Thyroid gland (tissue), 4 donors: ENCODE results near the gene NECAB2. TPM values are rescaled to one million over a fixed set of nuclear protein-coding genes. Genes with fewer than 3 reads are reported as not detected.

ENCODE experiments used
- DNase-seq, 2 donors: peaks; one replicate each; pipeline ENCODE4 v3.0.0-alpha.2; 2019
- H3K27ac ChIP-seq, 3 donors: fragments of 200-600 bp; sonication (generic); 1 replicate in 2 of 3; 2 replicates in 1 of 3; pipeline ENCODE4 v1.5.1; 2016 to 2019; ENCODE audit warnings: mild to moderate bottlenecking in 1 of 3, moderate library complexity in 1 of 3
- H3K27me3 ChIP-seq: fragments of 200-600 bp; sonication (generic); one replicate; pipeline ENCODE4 v1.5.1; 2019
- H3K36me3 ChIP-seq, 2 donors: fragments of 200-600 bp; sonication (generic); one replicate each; pipeline ENCODE4 v1.5.1; 2016 to 2019
- H3K4me1 ChIP-seq, 2 donors: fragments of 200-600 bp; sonication (generic); one replicate each; pipeline ENCODE4 v1.5.1; 2017 to 2019
- H3K4me3 ChIP-seq, 3 donors: fragments of 200-600 bp; sonication (generic); replicated peaks in 1 of 3; 1 replicate in 2 of 3; 2 replicates in 1 of 3; pipeline ENCODE4 v1.5.1; 2016; ENCODE audit warnings: mild to moderate bottlenecking in 1 of 3
- H3K9me3 ChIP-seq: fragments of 200-600 bp; sonication (generic); one replicate; pipeline ENCODE4 v1.5.1; 2017
- POLR2A ChIP-seq, 2 donors: fragments of 450-650 bp; IDR thresholded peaks; one replicate each; pipeline ENCODE4 v1.6.1; 2017; ENCODE audit warnings: antibody characterized with exemption in 2 of 2, mild to moderate bottlenecking in 2 of 2, moderate library complexity in 1 of 2
- WGBS, 2 donors: methylation state at CpG; one replicate each; pipeline ENCODE4 v1.1.5; 2017; 5-methylcytosine and 5-hydroxymethylcytosine counted together
- intact Hi-C: fragments of 100-400 bp; cut with DNase I; formaldehyde crosslinking; loops from one replicate; pipeline ENCODE4 v1.15.1; 2023
- total RNA-seq, 4 donors: library from RNA; depleted of rRNA; stranded (reverse); fragments of >200 nt; gene quantifications; one replicate each; pipeline ENCODE4 v1.2.3, GENCODE V29; 2016
- TF ChIP-seq, protein P1 (sequence below), 6 experiments: fragments of 200-600 bp in 3 of 6; fragments of 450-650 bp in 3 of 6; sonication (generic) in 3 of 6; IDR thresholded peaks; one replicate each; pipeline ENCODE4 v1.5.1; 2016 to 2019; ENCODE audit warnings: antibody characterized with exemption in 6 of 6, mild to moderate bottlenecking in 2 of 6, inconsistent platforms in 1 of 6, moderate library complexity in 1 of 6

NECAB2 gene
- total RNA-seq, 4 donors from 2014 or later = 0.63 to 0.94 TPM; not detected in 2

DNA sequence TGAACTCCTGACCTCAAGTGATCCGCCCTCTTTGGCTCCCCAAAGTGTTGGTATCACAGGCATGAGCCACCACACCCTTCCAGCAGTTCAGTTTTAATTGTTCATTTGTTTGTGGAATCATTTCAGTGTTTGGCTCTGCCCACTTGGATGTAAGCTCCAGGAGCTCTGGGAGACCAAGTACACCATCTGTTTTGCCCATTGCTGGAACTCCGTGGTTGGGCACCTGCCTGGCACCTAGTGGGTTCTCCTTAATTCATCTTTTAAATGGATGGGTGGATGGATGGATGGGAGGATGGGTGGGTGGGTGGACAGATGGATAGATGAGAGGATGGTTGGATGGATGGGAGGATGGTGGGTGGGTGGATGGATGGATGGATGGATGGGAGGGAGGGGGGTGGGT lies 953 bp upstream of the NECAB2 start:
- Histone ChIP-seq H3K36me3 (peaks cover 5 to 24% of the 10 kb centered on the region in 2 donors), H3K9me3 (no peaks in the 10 kb centered on the region), H3K4me1 (peaks cover 0 to 4% of the 10 kb centered on the region in 2 donors), H3K27ac (no peak overlapping the region), H3K4me3 (no peak overlapping the region), H3K27me3 (no peaks in the 10 kb centered on the region)
- intact Hi-C loops = loop anchor here (5.0 to 10.0 kb wide), 2 partner anchors 95 to 218 kb away; partner anchors contain the start of gene TAF1C
- TF ChIP-seq, protein P1, sequence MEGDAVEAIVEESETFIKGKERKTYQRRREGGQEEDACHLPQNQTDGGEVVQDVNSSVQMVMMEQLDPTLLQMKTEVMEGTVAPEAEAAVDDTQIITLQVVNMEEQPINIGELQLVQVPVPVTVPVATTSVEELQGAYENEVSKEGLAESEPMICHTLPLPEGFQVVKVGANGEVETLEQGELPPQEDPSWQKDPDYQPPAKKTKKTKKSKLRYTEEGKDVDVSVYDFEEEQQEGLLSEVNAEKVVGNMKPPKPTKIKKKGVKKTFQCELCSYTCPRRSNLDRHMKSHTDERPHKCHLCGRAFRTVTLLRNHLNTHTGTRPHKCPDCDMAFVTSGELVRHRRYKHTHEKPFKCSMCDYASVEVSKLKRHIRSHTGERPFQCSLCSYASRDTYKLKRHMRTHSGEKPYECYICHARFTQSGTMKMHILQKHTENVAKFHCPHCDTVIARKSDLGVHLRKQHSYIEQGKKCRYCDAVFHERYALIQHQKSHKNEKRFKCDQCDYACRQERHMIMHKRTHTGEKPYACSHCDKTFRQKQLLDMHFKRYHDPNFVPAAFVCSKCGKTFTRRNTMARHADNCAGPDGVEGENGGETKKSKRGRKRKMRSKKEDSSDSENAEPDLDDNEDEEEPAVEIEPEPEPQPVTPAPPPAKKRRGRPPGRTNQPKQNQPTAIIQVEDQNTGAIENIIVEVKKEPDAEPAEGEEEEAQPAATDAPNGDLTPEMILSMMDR (IDR thresholded peaks at IDR 0.05) = no peak
- TF ChIP-seq POLR2A (IDR thresholded peaks at IDR 0.05) = no peak
- no peak for DNase-seq
- 72 to 74% methylated on average over 2 of the region's 2 CpGs for WGBS, 2 donors

DNA sequence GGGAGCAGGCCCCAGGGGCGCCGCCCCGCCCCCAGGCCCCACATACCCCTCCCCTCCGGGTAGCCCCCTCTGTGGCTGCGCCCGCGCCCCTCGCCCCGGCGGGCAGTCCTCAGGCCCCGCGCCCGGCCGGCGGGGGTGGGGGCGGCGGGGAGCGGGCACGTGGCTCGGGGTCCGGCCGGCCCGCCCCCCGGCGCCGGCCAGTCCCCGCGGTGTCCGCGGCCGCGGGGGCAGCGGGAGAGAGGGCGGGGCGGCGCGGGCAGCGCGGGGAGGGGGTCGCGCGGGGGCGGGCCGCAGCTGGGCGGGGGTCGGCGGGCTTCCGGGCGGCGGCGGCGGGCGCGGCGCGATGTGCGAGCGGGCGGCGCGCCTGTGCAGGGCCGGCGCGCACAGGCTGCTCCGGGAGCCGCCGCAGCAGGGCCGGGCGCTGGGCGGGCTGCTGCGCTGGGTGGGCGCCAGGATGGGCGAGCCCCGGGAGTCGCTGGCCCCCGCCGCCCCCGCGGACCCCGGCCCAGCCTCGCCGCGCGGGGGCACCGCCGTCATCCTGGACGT lies 335 bp downstream of the NECAB2 start:
- peaks cover 2 to 11% of the 10 kb centered on the region in 2 donors for H3K36me3 ChIP-seq
- H3K4me1 ChIP-seq = peaks cover 0 to 4% of the 10 kb centered on the region in 2 donors
- no CpG with 5 or more reads among the region's 87 CpGs for WGBS, 2 donors
- H3K4me3 ChIP-seq = peak overlapping the region in 1 of 3 donors; percentile 21
- no peak for DNase-seq
- H3K27ac ChIP-seq = no peak overlapping the region
- intact Hi-C loops = loop anchor here (5.0 to 10.0 kb wide), 2 partner anchors 94 to 216 kb away; partner anchors contain the start of gene TAF1C
- TF ChIP-seq, protein P1 (IDR thresholded peaks at IDR 0.05) = peak in 1 of 6 experiments; percentile 1
- TF ChIP-seq POLR2A (IDR thresholded peaks at IDR 0.05) = no peak
- H3K27me3 ChIP-seq = no peaks in the 10 kb centered on the region
- no peaks in the 10 kb centered on the region for H3K9me3 ChIP-seq

DNA sequence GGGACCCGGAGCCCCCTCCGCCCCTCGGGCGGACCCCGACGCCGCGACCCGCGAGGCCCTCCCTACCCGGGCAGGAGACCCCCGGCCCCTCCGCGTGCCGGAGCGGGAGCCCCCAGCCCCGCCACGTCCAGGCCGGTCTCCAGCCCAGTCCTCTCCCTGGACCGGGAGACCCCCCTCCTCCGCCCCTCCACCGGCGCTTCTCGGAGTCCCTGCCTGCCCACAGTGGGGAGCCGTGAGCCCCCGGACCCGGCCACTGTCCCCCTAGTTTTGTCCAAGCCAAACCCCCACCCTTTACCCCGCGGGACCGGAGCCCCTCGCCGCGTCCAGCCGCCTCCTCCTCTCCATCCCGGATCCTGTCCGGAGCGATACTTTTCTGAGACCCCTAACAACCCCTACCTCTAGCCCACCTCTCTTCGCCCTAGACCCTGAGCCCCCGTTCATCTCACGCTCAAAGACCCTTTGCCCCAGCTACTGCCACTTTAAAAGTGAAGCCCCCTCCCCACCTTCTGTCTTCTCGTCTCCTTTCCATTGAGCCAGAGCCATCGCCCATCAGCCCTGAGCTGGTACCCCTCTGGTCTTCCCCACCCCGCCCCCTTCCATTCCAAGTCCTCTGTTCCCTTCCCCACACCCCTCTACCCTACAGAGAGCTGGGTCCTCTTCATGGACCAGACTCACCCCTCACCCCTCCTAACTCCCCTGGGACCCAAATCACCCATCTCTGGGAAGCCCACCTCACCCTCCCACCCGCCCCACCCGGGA lies 1.0 kb downstream of the NECAB2 start:
- no peaks in the 10 kb centered on the region for H3K9me3 ChIP-seq
- H3K27me3 ChIP-seq = no peaks in the 10 kb centered on the region
- TF ChIP-seq, protein P1 (IDR thresholded peaks at IDR 0.05) = no peak
- no peak for TF ChIP-seq POLR2A (IDR thresholded peaks at IDR 0.05)
- no peak overlapping the region for H3K27ac ChIP-seq
- intact Hi-C loops = loop anchor here (5.0 to 10.0 kb wide), 2 partner anchors 93 to 216 kb away; partner anchors contain the start of gene TAF1C
- 15% methylated on average over 17 to 21 of the region's 45 CpGs for WGBS, 2 donors
- peaks cover 0 to 7% of the 10 kb centered on the region in 2 donors for H3K36me3 ChIP-seq
- H3K4me1 ChIP-seq = peaks cover 0 to 4% of the 10 kb centered on the region in 2 donors
- no peak for DNase-seq
- no peak overlapping the region for H3K4me3 ChIP-seq

DNA sequence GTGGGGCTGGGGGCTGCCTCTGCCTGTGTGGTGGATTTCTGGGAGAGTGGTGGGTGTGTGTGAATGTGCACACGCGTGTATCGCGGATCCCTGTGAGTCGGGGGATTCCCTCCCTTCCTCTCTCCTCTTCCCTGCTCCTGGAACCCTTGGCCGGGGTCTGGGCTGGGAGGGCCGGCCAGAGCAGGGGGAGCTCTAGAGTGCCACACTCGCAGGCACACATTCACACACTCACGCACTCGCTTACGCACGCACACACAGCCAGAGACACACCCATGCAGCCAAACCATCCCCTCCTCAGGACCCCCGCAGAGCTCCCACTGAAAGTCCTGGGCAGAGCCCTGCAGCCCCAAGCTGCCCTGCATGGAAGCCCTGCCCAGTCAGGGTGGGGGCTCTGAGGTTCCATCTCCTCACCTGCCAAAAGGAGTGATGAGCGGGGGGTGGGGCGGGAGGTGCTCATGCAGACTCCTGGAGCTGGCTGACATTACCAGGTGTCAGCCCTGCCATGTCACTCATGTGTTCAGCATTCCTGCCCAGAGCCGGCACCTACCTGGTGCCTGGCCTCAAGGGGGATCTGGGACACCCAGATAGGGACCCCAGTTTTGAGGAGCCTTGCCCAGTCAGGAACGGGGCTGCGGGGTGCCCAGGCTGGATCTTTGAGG lies 1.9 kb downstream of the NECAB2 start:
- TF ChIP-seq, protein P1 (IDR thresholded peaks at IDR 0.05) = no peak
- TF ChIP-seq POLR2A (IDR thresholded peaks at IDR 0.05) = no peak
- no peaks in the 10 kb centered on the region for H3K27me3 ChIP-seq
- 32 to 51% methylated on average over 9 to 12 of the region's 18 CpGs for WGBS, 2 donors
- no peak overlapping the region for H3K4me3 ChIP-seq
- H3K36me3 ChIP-seq = peaks cover 0 to 6% of the 10 kb centered on the region in 2 donors
- peaks cover 0 to 4% of the 10 kb centered on the region in 2 donors for H3K4me1 ChIP-seq
- H3K27ac ChIP-seq = no peak overlapping the region
- intact Hi-C loops = loop anchor here (5.0 to 10.0 kb wide), 2 partner anchors 92 to 215 kb away; partner anchors contain the start of gene TAF1C
- no peaks in the 10 kb centered on the region for H3K9me3 ChIP-seq
- DNase-seq = no peak
